ENCODE measurements around the gene PCSK2. TPM values are rescaled to one million over a fixed set of nuclear protein-coding genes. Genes with fewer than 3 reads are reported as not detected.

The PCSK2 gene
- total RNA-seq, 6 experiments from 2014 or later = not detected

- H3K4me1 Mint-ChIP-seq (ENCODE audit: low read depth) = no peaks in the 10 kb centered on the region
- H3K27me3 Mint-ChIP-seq (ENCODE audit: insufficient read depth) = no peaks in the 10 kb centered on the region
- DNase-seq = no peak
- no peak for TF ChIP-seq CTCF (IDR thresholded peaks at IDR 0.05)
- H3K36me3 Mint-ChIP-seq (ENCODE audit: low read depth) = no peaks in the 10 kb centered on the region
- H3K9me3 Mint-ChIP-seq = no peaks in the 10 kb centered on the region
- H3K27ac Mint-ChIP-seq = no peak overlapping the region
- H3K4me3 Mint-ChIP-seq = no peak overlapping the region
These were observed 167.6 kb downstream of the PCSK2 start for GRCh38 chr20:17394411-17394810.

- Mint-ChIP-seq H3K27me3 (ENCODE audit: insufficient read depth) (no peaks in the 10 kb centered on the region), H3K4me3 (no peak overlapping the region), H3K9me3 (no peaks in the 10 kb centered on the region), H3K36me3 (ENCODE audit: low read depth) (no peaks in the 10 kb centered on the region), H3K27ac (no peak overlapping the region), H3K4me1 (ENCODE audit: low read depth) (no peaks in the 10 kb centered on the region)
- TF ChIP-seq CTCF (IDR thresholded peaks at IDR 0.05) = no peak
- no peak for DNase-seq
These were observed 168.9 kb downstream of the PCSK2 start for GRCh38 chr20:17395729-17396128.

GRCh38 chr20:17399303-17399985, 172.6 kb downstream of the PCSK2 start:
- no peaks in the 10 kb centered on the region for H3K36me3 Mint-ChIP-seq (ENCODE audit: low read depth)
- no peak overlapping the region for H3K27ac Mint-ChIP-seq
- no peaks in the 10 kb centered on the region for H3K4me1 Mint-ChIP-seq (ENCODE audit: low read depth)
- H3K27me3 Mint-ChIP-seq (ENCODE audit: insufficient read depth) = peaks cover 3% of the 10 kb centered on the region; the same call in 1 of the 2 replicates
- DNase-seq = no peak
- H3K4me3 Mint-ChIP-seq = no peak overlapping the region
- no peak for TF ChIP-seq CTCF (IDR thresholded peaks at IDR 0.05)
- H3K9me3 Mint-ChIP-seq = no peaks in the 10 kb centered on the region

GRCh38 chr20:17403461-17403860, 176.6 kb downstream of the PCSK2 start:
- Mint-ChIP-seq H3K4me1 (ENCODE audit: low read depth) (no peaks in the 10 kb centered on the region), H3K27me3 (ENCODE audit: insufficient read depth) (peaks cover 9% of the 10 kb centered on the region), H3K9me3 (no peaks in the 10 kb centered on the region), H3K27ac (no peak overlapping the region), H3K36me3 (ENCODE audit: low read depth) (no peaks in the 10 kb centered on the region), H3K4me3 (no peak overlapping the region)
- no peak for TF ChIP-seq CTCF (IDR thresholded peaks at IDR 0.05)
- DNase-seq = no peak

- TF ChIP-seq CTCF (IDR thresholded peaks at IDR 0.05) = no peak
- Mint-ChIP-seq H3K27me3 (ENCODE audit: insufficient read depth) (peaks cover 9% of the 10 kb centered on the region), H3K4me1 (ENCODE audit: low read depth) (no peaks in the 10 kb centered on the region), H3K36me3 (ENCODE audit: low read depth) (no peaks in the 10 kb centered on the region), H3K4me3 (no peak overlapping the region), H3K9me3 (no peaks in the 10 kb centered on the region), H3K27ac (no peak overlapping the region)
- DNase-seq = no peak
These were observed 179.3 kb downstream of the PCSK2 start for GRCh38 chr20:17406051-17406590.

All from HFFc6 (cell line).